ENCODE measurements around the gene KATNB1.

DNA sequence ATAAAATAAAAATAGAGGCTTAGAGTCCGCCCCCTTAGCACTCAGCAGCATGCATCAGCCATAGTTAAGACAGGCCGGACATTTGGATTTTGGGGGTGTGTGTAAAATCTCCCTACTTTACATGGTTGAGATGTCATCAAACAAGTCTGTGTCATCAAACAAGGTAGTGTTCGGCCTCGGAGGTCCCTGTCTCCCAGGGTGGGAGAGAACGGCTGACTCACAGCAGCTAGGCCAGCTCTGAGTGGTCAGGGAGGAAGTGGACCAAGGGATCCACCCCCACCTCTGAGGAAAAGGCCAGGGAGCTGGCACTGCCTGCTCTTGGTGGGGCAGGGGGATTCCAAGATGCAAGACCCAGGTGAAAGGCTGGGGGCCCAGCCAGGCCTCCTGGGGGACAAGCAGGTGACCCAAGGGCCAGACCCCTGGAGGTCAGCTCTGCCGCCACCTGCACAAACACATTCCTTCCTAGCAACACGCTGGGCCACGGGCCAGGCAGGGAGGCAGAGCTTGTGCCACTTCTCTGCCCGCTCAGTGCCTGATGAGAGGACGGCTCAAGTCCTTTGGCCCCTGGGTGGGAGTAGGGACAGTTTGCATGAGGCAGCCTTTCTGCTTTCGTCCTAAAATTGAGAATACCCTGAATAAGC is 38.2 kb downstream of the KATNB1 start:
- TF ChIP-seq SIN3A (IDR thresholded peaks at IDR 0.05; ENCODE audit: low read depth), result no peak
- TF ChIP-seq EZH2phosphoT487 (IDR thresholded peaks at IDR 0.05; ENCODE audit: borderline replicate concordance), result no peak
- no peak for TF ChIP-seq EZH2 (IDR thresholded peaks at IDR 0.05)
- TF ChIP-seq SP1 (IDR thresholded peaks at IDR 0.05; ENCODE audit: low read depth), result no peak
- TF ChIP-seq TCF7L2 (IDR thresholded peaks at IDR 0.05; ENCODE audit: borderline replicate concordance, extremely low read depth, insufficient read depth, insufficient read length), result no peak
- TF ChIP-seq, protein P1, sequence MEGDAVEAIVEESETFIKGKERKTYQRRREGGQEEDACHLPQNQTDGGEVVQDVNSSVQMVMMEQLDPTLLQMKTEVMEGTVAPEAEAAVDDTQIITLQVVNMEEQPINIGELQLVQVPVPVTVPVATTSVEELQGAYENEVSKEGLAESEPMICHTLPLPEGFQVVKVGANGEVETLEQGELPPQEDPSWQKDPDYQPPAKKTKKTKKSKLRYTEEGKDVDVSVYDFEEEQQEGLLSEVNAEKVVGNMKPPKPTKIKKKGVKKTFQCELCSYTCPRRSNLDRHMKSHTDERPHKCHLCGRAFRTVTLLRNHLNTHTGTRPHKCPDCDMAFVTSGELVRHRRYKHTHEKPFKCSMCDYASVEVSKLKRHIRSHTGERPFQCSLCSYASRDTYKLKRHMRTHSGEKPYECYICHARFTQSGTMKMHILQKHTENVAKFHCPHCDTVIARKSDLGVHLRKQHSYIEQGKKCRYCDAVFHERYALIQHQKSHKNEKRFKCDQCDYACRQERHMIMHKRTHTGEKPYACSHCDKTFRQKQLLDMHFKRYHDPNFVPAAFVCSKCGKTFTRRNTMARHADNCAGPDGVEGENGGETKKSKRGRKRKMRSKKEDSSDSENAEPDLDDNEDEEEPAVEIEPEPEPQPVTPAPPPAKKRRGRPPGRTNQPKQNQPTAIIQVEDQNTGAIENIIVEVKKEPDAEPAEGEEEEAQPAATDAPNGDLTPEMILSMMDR (IDR thresholded peaks at IDR 0.05 in 2 of 3, conservative IDR thresholded peaks at IDR 0.05 in 1 of 3; ENCODE audit: borderline replicate concordance in 1 of 3, insufficient read depth in 1 of 3, low read depth in 2 of 3, low read length in 2 of 3), result no peak
- no peak for TF ChIP-seq POLR2A (IDR thresholded peaks at IDR 0.05; ENCODE audit: borderline replicate concordance, extremely low read depth, insufficient read depth, insufficient read length)
- TF ChIP-seq, protein P2, sequence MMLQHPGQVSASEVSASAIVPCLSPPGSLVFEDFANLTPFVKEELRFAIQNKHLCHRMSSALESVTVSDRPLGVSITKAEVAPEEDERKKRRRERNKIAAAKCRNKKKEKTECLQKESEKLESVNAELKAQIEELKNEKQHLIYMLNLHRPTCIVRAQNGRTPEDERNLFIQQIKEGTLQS (IDR thresholded peaks at IDR 0.05), result no peak
- TF ChIP-seq POLR2AphosphoS5 (IDR thresholded peaks at IDR 0.05; ENCODE audit: low read depth, low read length), result no peak
- TF ChIP-seq, protein P3, sequence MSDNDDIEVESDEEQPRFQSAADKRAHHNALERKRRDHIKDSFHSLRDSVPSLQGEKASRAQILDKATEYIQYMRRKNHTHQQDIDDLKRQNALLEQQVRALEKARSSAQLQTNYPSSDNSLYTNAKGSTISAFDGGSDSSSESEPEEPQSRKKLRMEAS (IDR thresholded peaks at IDR 0.05), result no peak
- TF ChIP-seq, protein P4, sequence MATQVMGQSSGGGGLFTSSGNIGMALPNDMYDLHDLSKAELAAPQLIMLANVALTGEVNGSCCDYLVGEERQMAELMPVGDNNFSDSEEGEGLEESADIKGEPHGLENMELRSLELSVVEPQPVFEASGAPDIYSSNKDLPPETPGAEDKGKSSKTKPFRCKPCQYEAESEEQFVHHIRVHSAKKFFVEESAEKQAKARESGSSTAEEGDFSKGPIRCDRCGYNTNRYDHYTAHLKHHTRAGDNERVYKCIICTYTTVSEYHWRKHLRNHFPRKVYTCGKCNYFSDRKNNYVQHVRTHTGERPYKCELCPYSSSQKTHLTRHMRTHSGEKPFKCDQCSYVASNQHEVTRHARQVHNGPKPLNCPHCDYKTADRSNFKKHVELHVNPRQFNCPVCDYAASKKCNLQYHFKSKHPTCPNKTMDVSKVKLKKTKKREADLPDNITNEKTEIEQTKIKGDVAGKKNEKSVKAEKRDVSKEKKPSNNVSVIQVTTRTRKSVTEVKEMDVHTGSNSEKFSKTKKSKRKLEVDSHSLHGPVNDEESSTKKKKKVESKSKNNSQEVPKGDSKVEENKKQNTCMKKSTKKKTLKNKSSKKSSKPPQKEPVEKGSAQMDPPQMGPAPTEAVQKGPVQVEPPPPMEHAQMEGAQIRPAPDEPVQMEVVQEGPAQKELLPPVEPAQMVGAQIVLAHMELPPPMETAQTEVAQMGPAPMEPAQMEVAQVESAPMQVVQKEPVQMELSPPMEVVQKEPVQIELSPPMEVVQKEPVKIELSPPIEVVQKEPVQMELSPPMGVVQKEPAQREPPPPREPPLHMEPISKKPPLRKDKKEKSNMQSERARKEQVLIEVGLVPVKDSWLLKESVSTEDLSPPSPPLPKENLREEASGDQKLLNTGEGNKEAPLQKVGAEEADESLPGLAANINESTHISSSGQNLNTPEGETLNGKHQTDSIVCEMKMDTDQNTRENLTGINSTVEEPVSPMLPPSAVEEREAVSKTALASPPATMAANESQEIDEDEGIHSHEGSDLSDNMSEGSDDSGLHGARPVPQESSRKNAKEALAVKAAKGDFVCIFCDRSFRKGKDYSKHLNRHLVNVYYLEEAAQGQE (IDR thresholded peaks at IDR 0.05; ENCODE audit: low read depth), result no peak
- TF ChIP-seq RAD21 (IDR thresholded peaks at IDR 0.05; ENCODE audit: low read depth), result no peak
- TF ChIP-seq EGR1 (IDR thresholded peaks at IDR 0.05; ENCODE audit: low read depth), result no peak
- TF ChIP-seq ELF1 (IDR thresholded peaks at IDR 0.05; ENCODE audit: borderline replicate concordance, low read depth), result no peak
